ENCODE results near the gene HOXC6.

GRCh38 chr12:54024127-54024526 is 4.1 kb upstream of the HOXC6 start:
- TF ChIP-seq CTCF (conservative IDR thresholded peaks at IDR 0.05; ENCODE audit: low read depth, low read length) (no peak), EZH2 (IDR thresholded peaks at IDR 0.05; ENCODE audit: low read length, unreplicated experiment) (no peak), EZH2phosphoT487 (IDR thresholded peaks at IDR 0.05; ENCODE audit: borderline replicate concordance, low read length) (no peak)

Data from PC-3 (cell line).